Activated T-helper 1 cell treated with Interleukin-2 at 50 U/mL for 16 hours (primary cell): ENCODE results near the gene SLC17A1.
"Not testable (repeated sequence)": the region's sequence is repeated elsewhere in the genome, so short reads cannot be mapped to it uniquely, and the experiment has no call there.

Source experiments
- DNase-seq: peaks from one replicate; pipeline ENCODE4 v3.0.0-alpha.2; 2020; ENCODE audit warnings: low read depth

Gene SLC17A1

DNA sequence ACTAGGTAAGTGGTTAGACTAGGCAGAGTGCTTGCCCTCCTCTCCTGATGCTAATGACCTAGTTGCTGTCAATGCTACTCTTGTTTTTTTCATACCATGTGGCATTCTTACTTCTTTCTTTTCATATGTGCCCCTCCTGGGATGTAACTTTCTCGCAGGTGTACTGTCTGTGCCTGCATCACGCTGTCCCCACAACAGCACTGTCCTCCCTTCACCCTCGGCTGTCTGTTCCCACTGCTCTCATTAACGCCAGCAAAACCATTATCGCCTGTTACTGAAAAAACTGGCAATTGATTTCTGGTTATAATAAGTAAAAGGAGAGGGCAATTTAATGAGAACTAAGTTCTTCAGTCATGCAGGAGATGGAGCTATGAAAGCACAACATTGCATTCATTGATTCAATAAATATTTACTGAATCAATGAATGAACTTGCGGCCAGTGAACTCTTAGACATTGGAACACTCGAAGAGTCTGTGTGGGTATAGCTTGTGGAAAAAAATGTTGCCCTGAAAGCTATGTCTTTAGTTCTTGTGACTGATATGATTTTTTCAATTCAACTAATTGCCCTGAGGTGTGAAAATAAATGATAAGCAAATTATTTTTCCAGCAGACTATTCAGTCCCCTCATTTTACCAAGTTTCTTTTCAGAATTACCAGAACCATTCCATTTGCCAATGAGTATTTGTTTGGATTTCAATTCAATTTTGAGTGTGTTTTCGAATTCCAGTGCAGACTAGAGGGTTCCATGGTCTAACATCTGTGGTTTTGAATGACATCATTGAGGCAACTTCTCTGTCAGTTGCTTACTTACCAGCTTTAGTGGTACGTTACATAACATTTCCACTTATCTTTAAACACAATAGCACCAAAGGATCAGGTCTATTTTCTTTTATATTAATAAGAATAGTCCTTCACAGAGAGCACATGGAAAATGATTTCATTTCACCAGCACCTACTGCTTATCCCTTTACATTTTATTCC, 75.2 kb downstream of the SLC17A1 start:
- no peak for DNase-seq

DNA sequence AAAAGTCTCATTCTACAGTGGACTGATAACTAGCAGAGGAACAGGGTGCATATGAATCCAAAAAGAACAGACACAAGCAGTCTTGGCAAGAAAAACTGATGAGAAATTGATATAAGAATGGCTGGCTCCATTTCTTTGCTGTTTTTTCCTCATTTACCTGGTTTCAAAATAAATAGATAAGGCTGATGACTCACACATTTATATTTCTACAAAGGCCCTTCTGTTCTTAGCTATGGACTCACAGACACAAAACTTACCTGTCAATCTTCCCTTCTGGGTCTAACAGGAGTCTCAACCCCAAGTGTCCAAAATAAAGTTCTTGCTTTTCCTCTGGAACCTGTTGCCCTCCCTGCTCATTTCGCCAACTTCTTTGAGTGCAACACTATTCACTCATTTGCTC, 76.4 kb downstream of the SLC17A1 start:
- DNase-seq, result no peak

DNA sequence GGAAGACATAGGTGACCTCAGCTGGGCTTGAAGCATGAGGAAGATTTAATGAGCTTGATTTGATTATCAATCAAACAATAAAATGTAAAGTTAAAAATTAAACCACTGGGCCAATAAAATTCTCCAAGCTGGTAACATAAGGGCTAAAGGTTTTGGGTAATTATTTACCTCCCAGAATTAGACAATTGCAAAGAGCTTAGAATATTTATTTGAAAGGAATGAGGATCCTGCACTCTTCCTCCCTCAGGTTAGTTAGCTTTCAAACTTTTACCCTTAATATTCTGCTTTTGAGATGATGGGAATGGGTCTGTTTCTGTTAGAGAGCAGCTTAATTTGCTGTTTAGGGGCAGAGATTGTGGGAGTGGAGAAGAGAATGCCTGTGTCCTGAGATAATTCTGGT, 77.3 kb downstream of the SLC17A1 start, which contains the start of gene SLC17A4:
TSS of gene SLC17A4 (plus strand) at position 208 of the 400 bp plus-strand sequence. CDS start 7,221 bp downstream, outside the sequence.
- DNase-seq, result no peak

- DNase-seq, result no peak
Observed at GRCh38 chr6:25753079-25753478, 78.8 kb downstream of the SLC17A1 start.

DNA sequence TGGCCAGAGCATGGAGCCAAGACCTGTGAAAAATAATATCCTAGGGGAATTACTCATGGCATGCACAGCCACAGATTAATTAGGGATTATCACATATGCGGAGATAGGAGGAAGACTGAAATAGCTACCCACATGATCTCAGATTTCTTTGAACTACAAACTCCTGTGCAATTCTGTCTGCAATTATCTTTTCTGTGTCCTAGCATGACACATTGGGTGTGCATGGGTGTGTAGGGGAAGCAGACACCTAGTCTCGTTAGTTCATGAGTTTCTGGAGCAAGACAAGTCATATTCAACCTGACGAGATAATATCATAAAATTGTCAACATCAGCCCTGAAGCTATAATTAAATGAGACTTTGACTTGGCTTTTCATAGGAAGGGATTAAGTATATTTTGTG, 80.9 kb downstream of the SLC17A1 start:
- no peak for DNase-seq

DNA sequence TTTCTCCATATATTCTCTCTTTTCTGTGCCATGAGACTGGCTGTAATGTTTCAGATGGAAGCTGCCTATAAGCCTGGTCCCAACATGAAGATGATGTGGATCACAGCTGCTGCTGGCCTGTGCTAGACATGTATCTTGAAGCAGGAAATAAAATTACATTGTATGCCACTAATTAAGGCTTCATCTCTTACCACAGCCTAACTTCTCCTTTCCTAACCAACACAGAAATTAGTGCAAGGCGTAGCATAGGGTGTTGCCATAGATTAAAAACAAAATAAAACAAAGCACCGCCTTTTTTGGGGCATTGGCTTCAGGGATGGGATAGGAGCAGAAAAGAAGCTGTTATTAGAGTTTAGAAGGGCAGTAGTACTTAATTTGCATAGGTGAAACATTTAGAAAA, 82.0 kb downstream of the SLC17A1 start:
- no peak for DNase-seq

- not testable (repeated sequence) for DNase-seq
Observed at GRCh38 chr6:25748601-25749517, 83.0 kb downstream of the SLC17A1 start.

GRCh38 chr6:25748049-25748448, 83.8 kb downstream of the SLC17A1 start:
- DNase-seq, result no peak

DNA sequence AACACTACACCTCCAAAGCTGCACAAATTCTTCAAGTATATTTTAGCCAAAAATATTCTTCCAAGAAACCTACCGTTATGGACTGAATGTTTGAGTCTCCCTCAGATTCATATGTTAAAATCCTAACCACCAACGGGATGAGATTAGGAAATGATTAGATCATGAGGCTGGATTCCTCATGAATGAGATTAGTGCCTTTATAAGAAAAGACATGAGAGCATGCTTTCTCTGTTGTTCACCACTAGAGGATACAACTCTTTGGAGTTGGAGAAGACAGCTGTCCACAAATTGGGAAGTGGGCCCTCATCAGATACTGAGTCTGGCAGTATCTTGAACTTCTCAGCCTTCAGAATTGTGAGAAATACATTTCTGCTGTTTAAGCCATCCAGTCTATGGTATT, 84.4 kb downstream of the SLC17A1 start:
- no peak for DNase-seq

DNA sequence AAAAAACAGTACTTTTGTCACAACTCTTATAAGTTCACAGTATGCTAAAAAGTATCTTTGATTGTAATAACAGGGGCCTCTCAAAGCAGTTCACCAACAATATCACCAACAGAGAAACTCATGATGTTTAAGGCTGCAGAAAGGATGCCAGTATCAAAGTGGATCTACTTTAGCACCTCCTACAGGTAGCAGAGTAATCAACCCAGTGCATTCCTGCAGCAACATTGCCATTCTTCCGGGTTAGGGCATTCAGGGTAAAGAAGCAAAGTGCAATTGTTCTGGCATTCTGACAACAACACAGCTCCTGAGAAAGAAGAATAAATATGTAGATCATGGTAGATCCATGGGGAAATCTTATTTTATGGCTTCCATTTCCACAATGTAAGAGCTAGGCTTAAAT, 84.9 kb downstream of the SLC17A1 start:
- no peak for DNase-seq

- DNase-seq, result no peak
Observed at GRCh38 chr6:25745836-25746235, 86.0 kb downstream of the SLC17A1 start.

- no peak for DNase-seq
Observed at GRCh38 chr6:25743868-25744267, 88.0 kb downstream of the SLC17A1 start.

- no peak for DNase-seq
Observed at GRCh38 chr6:25735261-25735660, 96.6 kb downstream of the SLC17A1 start.
